C4-2B (cell line): ENCODE measurements around the gene GABARAPL1.

Experiments used
- CTCF ChIP-seq: fragments of 450-650 bp; conservative IDR thresholded peaks from 2 replicates; pipeline ENCODE4 v1.5.1; 2017; ENCODE audit warnings: mild to moderate bottlenecking
- ZFX ChIP-seq: fragments of 450-650 bp; IDR thresholded peaks from 2 replicates; pipeline ENCODE4 v1.6.1; 2017

GRCh38 chr12:10184261-10184843 is 28.3 kb upstream of the GABARAPL1 start:
- TF ChIP-seq CTCF (no peak), ZFX (no peak)
